Middle frontal gyrus (tissue), 1 donor: ENCODE measurements around the gene PLEKHJ1.

ENCODE experiments used
- DNase-seq: peaks from one replicate; pipeline ENCODE4 v3.0.0-alpha.2; 2015; ENCODE audit warnings: low spot score; ENCODE audit errors: extremely low spot score

Gene PLEKHJ1

DNA sequence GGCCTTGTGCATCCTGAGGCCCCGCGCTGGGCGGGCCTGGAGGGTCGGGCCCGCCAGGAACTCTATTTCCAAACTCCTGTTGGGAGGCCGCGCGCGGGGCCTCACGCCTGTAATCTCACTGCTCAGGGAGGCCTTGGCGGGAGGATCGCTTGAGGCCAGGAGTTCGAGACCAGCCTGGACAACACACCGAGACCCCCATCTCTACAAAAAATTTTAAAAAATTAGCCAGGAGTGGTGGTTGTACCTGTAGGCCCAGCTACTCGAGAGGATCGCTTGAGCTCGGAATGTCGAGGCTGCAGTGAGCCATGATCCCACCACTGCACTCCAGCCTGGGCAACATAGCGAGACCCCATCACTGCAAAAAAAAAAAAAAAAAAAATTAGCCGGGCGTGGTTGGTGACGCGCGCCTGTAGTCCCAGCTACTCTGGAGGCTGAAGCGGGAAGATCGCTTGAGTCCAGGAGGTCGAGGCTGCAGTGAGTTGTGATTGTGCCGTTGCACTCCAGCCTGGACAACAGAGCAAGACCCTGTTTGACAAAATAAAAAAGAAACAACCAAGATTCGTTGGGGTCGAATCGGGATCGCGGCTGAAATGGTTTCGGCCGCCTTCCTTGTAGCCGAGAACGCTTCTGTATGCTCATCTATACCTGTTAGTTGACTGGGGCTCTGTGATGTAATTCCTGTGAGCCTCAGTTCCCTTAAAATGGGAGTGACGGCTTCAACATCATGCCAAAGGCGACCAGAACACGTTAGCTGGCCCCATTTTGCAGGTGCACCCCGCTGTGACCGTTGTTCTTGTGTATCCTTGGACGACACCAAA is 1.1 kb upstream of the PLEKHJ1 start:
- DNase-seq: no peak

DNA sequence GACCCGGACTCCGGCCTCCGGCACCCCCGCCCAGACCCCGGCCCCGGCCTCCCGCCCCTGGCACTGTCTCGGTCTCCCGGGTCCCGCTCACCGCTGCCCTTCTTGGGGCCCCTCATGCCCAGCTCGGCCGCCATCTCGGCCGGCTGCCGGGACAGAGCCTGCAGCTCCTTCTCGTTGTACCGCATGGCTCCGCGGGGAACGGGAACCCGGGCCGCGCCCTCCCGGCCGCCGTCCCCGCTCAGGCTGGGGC is 140 bp downstream of the PLEKHJ1 start:
- DNase-seq: no peak

DNA sequence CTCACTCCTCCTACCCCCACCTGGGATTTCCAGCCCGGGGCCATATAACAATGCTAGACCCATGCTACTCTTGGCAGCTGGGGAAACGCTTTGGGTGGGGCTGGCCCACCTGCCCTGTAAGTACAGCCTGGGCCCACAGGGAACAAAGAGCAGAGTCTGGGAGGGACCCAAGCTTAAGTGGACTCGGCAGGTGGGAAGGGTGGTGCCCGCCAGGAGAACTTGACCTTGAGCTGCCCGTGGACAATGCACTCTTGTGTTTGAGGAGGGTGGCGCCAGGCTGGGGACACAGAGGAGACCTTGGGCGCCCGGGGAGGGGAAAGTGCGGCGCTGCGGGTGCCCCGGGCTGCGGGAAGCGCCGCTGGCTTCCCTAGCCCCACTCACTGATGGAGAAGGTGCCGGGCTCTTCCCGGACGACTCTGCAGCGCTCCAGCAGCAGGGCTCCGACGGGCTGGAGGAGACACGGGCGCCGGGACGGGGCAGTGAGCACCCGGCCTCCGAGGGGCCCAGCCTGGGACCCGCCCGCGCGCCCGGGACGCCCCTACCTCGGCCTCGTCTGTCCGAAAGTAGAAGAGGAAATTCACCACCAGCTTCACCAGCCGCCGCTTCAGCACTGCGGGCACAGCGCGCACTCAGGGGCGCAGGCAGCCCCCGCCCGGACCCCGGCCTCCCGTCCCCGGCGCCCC is 607 bp downstream of the PLEKHJ1 start:
- DNase-seq: no peak

DNA sequence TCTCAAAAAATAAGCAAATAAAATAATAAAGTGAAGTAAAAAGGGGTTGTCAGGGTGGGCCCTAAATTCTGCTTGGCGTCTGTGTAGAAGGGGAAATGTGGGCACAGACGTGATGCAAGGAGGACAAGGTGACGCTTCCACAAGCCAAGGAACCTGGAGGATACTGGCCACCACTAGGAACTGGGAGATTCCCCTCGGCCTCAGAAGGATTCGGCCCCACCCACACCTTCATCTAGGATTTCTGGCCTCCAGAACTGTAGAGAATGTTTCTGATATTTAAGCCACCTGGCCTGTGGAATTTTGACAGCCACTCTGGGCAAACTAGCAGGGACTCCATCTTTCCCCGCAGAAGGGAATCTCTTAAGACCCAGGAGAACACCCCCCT is 1.1 kb downstream of the PLEKHJ1 start:
- no peak for DNase-seq

- no peak for DNase-seq
Measured at GRCh38 chr19:2233601-2234280, 2.4 kb downstream of the PLEKHJ1 start.

GRCh38 chr19:2232286-2233151 is 3.6 kb downstream of the PLEKHJ1 start:
- DNase-seq: no peak

DNA sequence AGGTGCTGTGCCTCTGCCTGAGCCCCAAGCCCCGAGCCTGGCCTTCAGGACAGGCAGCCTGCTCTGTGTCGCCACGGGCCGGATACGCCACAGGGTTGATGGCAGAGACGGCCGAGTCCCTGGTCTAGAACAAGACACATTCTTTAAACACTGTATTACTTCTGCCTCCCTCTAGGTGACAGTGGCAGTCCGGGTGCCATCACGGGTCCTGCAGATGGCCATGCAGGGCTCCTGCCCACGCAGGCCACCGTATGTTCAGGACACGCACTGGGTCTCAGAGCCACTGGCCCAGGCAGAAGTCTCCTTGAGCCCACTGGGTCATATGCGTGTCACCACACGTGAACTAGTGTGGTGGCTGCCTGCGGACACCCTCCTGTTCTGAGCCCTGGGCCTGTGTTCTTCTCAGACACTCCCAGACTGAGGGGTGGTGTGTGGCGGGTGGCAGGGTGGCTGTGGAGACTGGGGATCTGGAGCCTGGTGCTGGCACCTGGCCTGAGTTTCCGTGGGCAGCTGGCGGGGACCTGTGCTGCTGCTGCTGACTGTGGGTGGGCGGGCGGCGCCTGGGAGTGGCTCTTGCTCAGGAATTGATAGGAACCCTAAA is 4.4 kb downstream of the PLEKHJ1 start:
- no peak for DNase-seq

- DNase-seq: no peak
Measured at GRCh38 chr19:2230807-2231533, 5.2 kb downstream of the PLEKHJ1 start.

DNA sequence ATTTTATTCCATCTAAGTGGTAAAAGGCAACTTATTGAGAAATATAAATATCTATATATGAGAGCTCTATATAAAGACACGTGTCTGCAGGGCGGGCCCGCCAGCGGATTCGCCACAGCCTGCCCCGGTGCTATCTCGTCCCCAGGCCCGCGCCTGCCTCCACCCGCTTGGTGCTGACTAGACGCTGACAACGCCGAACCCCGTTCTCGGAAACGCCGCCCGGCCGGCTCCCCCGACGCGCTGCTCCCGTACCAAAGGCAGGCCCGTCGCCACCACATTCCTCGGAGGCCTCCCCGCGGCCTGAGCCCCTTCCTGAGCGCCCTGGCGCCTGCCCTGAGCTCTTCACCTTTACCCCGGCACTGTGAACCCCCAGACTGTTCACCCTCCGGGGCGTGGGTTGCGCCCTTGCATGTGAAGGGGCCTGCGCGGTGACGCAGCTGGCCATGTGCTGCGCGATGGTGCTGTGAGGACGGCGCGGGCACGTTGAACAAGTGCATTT is 6.0 kb downstream of the PLEKHJ1 start:
- DNase-seq: no peak

DNA sequence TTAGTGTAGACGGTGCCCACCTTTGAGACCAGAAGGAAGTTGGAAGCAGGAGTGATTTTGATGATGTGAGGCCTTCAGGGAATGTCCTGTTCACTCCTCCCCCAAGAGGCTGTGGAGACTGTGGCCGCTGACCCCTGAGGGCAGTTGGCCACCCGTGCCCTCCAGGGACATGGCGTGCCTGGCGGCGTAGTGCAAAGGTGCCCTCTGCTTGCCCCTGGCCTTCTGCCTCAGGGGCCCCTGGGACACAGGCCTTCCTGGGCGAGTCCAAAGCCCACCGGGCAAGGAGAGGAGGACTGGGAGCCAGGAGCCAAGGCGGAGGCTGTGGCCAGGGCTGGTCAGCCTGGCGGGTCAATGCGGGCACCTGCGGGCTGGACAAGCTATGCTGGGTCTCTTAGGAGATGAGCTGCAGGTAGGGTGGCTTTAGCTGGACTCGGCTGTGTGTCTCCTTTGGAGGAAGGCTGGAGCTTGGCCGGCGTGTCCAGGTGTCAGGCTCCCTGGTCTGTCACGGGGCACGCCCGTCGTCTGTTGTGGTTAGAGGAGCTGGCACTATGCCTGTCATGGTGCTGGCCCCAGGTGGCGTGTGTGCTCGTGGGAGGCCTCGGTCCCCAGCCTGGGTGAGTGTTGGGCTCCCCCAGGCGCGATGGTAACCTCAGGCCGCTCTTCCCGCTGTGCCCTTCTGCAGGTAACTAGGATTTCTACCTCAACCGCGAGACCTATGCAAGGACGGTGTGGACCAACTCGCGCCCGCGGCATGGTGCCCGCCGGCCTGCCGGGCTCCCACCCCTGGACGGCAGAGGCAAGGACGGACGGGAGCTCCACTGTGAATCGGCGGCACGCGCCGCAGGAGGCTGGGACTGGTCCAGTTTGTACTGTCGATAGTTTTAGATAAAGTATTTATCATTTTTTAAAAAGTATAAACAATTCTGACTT is 6.8 kb downstream of the PLEKHJ1 start:
- DNase-seq: no peak

DNA sequence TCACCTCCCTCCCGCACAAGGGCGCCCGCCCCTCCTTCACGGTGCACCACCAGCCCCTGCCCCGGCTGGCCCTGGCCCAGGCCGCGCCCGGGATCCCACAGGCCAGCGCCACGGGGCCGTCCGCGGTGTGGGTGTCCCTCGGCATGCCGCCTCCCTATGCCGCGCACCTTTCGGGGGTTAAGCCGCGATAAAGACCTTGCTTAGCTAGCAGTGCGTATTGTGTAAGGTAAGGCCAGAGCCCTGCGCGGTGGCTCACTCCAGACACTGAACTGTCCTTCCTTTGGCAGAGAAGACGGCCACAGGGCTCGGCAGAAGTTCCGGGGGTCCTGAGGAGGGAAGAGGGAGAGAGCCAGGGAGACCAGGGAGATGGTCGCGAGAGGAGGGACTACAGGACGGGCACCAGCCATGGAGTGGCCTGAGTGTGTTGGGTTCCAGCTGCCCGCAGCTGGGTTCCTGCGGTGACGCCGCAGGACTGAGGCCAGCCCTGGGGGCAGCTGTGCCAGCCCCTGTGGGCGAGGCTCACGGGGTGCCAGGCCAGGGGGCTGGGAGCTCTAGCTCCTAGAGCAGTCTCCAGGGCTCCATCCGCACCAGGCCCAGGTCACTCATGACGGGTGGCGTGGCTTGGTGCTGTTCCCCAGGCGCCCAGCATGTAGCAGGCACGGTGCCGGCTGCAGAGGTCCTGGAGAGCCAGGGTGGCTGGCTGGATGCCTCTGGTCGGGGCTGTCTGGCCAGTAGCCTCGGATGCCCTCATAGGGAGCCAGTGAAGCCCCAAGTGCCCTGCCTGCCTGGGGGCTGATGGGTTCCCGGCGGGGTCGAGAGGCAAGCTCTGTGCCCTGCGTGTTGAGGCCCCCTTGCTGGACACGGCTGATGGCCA is 7.7 kb downstream of the PLEKHJ1 start:
- no peak for DNase-seq

DNA sequence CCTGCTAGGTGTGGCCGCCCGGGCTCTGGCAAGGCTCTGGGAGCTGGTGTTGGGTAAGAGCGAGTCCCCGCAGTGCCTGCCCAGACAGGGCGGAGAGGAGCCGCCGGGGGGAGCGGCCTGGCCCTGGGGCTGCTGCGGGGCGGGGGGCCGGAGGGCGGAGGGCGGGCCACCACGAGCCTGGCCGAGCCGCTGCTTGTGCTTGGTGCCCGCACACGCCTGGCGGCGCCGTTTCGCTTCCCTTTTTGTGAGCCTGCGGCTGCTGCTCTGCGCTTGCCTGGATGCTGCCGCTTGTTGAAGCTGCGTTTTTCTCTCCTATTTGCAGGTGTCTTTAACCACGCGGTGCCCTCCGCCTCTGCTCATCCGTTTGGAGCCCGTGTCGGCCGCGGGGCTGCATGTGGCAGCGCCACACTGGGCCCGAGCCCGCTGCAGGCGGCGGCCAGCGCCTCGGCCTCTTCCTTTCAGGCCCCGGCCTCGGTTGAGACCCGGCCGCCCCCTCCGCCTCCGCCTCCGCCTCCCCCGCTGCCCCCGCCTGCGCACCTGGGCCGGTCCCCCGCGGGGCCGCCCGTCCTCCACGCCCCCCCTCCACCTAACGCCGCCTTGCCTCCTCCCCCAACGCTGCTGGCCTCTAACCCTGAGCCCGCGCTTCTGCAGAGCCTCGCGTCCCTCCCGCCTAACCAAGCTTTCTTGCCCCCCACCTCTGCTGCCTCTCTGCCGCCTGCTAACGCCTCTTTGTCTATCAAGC is 8.5 kb downstream of the PLEKHJ1 start:
- DNase-seq: no peak

- no peak for DNase-seq
Measured at GRCh38 chr19:2226840-2227360, 9.2 kb downstream of the PLEKHJ1 start.

GRCh38 chr19:2226051-2226839 is 9.9 kb downstream of the PLEKHJ1 start:
- no peak for DNase-seq

DNA sequence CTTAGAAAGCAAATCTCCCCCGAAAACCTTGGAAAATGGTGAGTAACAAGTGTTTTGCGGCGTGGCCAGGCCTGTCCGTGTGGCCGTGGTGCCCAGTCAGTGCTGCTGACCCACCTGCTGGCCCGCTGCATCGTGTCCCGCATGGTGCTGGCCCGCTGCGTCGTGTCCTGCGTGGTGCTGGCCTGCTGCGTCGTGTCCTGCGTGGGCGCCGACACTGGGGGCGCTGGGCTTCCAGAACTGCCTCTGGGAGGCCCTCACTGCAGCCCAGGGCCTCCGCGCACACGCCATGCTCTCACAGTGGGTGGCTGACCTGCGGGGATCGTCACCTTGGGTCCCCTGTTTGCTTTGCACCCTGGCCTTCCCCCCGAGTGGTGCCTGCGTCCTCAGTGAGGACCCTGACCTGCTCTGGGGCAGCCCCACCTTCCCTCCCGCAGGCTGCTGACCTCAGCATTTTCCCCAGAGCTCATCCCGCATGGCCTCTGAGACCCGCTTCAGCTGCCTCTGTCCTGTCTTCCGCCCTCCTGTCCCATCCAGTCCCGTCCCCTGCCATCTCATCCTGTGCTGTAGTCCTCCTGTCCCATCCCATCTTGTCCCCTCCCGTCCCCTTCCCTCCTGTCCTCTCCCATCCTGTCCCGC is 10.6 kb downstream of the PLEKHJ1 start:
- DNase-seq: no peak

- DNase-seq: no peak
Measured at GRCh38 chr19:2224754-2225349, 11.3 kb downstream of the PLEKHJ1 start.
